M059J (cell line): Measurements from ENCODE around the gene CPNE5. TPM values are rescaled to one million over a fixed set of nuclear protein-coding genes. Genes with fewer than 3 reads are reported as not detected.

Experiments
- DNase-seq: peaks from one replicate; pipeline ENCODE4 v3.0.0-alpha.2; 2012; ENCODE audit warnings: low read depth
- total RNA-seq: library from RNA; depleted of rRNA; stranded (reverse); fragments of >200 nt; shearing (Covaris generic); gene quantifications from 2 replicates; pipeline ENCODE4 v1.2.3, GENCODE V29; 2014

CPNE5 gene
- total RNA-seq, 1 experiment from 2014 or later, result 0.02 TPM

- DNase-seq, result no peak
Measured at GRCh38 chr6:36745836-36746235, 93.4 kb downstream of the CPNE5 start.

GRCh38 chr6:36745283-36745682, 94.0 kb downstream of the CPNE5 start:
- no peak for DNase-seq

DNA sequence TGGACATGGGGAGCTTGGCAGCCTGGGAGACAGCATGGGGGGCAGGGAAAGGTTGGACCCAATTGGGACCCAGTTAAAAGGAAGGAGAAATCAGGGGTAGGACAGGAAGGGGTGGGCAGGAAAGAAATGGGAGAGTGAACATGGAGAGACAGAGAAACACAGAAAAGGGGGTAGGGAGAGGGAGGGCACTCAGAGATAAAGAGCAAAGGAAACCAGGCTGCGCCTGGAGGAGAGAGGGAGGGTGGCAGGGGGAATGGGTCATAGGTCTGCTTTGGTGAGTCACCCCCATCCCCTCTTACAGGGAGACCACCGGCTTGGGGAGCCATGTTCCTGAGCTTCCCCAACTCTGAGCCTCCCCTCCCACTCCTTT, 95.0 kb downstream of the CPNE5 start:
- no peak for DNase-seq

DNA sequence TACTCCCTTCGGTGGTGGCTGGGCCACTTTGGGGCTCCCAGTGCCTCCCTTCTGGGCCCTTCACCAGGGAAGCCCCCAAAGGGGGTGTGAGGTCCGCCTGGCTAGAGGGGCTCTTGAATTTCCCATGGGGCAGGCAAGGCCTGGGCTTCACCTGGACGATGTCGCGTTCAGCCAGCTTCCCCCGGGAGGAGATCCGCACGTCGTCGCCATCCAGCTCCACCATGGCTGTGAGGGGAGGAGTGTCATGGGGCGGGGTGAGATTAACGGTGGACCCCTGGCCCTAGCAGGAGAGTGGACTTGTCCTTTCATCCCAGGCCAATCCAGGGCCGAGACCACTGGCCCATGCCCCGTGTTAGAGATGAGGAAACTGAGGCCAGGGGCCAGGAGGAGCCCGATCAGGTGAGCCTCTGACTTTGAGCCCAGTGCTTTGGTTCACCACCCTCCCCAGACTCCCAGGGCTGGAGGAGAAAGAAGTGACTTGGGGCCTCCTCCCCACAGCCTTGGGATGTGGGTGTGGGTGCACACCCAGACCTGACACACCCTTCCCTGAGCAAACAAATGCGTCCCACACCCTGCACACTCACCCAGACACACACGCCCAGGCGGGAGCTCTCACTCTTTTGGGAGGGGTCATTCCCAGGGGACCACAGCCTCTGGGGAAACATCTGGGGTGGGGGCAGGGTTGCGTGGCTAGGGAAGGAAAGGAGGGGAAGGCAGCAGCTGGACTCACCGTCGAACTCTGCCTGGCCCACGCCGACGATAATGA, 95.5 kb downstream of the CPNE5 start:
- DNase-seq, result no peak

DNA sequence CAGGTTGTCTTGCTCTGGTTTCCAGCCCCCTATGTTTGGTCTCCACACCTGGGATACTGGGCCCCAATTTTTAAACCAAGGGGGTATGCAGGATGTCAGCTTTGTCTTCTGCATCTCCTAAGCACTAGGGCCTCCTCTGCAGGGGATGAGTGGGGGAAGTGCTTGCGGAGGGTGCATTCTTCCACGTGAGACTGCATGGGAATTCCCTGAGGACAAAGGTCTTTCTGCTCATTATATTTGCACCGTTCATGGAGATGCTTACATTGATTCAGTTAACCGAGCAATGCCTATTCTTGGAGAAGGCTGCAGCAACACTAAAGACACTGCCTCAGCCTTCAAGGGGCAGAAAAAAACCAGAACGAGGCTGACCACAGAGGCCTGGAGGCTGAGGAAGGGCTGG, 96.2 kb downstream of the CPNE5 start:
- no peak for DNase-seq

- no peak for DNase-seq
Measured at GRCh38 chr6:36742146-36742545, 97.1 kb downstream of the CPNE5 start.

- DNase-seq, result no peak
Measured at GRCh38 chr6:36740818-36741179, 98.4 kb downstream of the CPNE5 start.

DNA sequence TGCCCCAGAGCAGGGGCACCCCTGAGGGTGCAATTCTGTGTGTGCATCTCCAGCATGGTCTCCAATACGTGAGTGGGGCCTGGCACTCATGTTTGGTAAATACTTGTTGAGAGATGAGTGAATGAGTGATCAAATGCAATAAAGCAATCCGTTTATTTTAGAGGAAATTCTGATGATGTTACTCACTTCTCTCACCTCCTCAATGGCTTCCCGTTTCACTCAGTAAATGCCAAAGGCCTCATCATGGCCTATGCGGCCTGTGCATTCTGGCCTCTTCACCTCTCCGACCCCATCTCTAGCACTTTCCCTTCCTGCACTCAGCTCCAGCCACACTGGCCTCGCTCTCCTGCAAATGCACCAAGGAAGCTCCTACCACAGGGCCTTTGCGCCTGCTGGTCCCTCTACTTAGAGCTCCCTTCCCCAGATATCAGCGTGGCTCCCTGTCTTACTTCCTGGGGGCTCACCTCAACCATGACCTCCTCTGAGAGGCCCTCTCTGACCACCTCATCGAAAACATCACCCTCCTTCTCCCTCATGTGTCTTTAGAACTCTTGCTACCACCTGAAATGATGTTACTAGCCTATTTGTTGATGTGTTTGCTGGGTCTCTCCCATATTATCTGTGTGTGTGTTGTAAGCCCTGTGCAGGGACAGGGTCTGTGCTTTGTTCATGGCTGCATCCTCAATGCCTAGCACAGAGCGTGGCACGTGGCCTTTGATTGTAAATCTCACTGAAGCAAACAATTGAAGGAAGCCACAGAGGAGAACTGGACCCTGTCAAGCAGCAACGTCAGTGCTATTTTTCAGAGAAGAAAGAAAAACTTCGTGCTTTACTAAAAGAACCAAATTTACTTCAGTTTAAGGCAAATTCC, 99.1 kb downstream of the CPNE5 start:
- peak; percentile 49 for DNase-seq

- DNase-seq, result no peak
Measured at GRCh38 chr6:36738108-36738507, 101.1 kb downstream of the CPNE5 start.

DNA sequence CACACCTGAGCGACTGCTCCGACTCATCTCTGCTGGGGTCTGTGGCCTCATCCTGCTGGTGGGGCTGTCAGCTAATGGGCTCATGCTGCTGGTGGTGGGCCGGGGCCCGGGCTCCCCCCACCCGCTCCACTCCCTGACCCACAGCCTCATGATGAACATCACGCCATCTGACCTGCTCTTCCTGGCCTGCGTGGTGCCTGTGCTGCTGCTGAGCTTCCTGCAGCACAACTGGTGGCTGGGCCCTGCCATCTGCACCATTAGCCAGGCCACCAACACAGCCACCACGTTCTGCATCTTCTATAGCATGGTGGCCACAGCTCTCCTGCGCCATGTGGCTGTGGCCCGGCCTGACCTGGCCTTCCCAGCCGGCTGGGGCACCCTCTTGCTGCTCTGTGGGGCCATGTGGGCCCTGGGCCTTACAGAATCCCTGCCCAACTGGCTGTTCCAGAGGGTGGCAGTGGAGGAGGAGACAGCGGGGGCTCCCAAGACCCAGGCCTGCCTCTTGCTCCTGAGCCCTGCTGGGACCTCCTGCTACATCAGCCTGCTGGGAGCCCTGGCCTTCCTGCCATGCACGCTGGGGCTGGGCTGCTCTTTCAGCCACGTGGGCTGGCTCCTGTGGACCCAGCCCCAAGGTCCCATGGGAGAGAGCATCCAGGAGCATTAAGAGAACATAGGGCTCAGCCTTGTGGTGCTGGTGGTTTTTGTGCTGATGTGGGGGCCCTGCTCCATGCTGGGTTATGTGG, 102.0 kb downstream of the CPNE5 start:
- DNase-seq, result no peak

- DNase-seq, result peak; percentile 91
Measured at GRCh38 chr6:36735110-36736071, 103.9 kb downstream of the CPNE5 start.

- DNase-seq, result no peak
Measured at GRCh38 chr6:36734486-36735060, 104.7 kb downstream of the CPNE5 start.

DNA sequence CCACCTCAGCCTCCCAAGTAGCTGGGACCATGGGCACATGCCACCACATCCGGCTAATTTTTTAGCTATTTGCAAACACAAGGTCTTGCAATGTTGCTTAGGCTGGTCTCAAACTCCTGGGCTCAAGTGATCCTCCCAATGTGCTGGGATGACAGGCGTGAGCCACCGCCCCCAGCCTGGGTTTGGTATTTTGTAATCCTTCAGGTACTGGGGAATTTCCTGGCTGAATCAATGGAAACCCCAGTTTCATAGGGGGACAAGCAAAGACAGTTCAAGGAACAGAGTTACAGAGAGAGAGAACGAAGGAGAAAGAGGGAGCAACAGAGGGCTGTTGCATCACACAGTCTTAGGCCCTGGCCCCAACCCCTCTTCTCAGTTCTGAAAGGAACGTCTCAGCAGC, 105.9 kb downstream of the CPNE5 start:
- no peak for DNase-seq

DNA sequence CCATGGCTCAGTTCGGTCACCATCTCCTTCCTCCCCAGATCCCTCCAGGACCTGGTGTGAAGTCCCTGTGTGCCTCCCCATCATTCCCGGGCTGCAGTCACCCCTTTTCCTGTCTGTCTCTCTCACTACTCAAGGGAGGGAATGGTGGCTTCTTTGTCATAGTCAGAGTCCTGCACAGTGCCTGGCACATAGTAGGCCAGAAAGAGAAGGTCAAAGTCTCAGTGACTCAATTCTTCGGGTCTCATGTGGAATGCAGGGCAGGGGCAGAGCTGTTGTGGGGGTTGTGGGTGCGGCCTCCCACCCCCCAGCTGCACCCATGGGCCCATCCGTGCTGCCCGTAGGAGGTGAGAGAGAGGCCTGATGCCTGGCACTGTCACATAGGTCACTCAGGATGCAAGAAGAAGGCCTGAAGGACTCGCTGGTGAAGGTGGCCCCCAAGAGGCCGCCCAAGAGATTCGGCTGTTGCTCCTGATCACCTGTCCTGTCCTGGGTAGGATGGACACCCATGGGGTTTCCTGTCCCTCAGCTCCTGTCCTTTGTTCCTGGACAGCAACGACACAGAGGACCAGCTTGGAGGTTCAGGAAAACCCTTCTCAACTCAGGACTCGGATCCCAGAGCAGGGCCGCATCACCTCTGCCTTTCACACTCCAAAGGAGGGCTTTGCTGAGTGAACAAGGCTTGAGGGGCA, 107.5 kb downstream of the CPNE5 start:
- DNase-seq, result no peak

DNA sequence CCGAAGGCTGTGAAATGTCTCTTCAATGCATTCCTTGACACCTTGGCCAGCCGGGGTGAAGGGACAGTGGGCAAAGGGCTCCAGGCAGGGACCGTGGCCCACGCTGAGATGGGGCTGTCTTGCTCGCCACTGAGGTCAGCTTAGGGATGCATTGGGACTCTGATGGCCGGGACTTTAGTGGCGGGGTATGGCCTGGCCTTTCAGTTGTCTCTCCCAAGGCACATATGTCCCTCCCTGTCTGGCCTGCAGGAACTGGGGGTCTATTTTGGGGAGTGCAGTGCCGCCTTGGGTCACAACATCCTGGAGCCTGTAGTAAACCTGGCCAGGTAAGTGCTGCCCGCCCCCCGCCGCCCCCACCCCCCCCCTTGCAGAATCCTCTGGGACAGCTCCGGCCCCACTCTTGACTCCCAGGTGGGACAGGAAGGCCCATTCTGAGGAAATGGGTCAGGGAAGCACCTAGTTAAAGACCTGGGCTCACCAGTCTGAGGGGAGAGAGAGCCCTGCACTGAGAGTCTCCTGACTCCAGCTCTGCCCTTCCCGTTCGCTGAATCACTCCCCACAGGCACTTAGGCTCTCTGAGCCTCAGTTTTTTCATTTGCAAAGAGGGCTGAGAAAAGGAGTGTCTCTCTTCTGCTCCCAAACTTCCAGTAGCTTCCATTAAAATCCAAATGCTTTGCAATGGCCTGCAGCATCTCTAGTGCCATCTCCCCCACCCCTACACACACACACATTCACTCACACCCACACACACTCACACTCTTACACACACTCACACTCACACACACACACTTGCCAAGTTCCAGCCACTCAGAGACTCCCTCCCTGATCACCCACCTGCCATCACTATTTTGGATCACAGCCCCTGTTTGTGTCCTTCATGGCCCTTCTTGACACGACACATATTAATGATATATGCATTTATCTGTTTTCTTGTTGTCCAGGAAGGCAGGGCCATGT, 108.5 kb downstream of the CPNE5 start:
- DNase-seq, result no peak

DNA sequence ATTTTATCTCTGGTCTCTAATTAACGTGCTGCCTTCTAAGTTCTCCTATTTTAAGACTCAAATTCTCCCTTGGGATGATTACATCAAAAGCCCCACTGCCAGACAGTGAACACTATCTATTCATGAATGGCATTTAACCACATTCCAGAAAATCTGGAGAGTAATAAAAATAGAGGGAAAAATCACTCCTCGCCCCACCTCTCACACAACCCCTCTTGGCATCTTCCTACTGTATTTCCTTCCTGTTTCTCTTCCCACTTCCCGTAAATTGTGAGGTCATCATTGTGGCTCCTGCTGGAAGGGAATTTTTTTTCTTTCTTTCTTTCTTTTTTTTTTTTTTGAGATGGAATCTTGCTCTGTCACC, 110.1 kb downstream of the CPNE5 start:
- no peak for DNase-seq

- no peak for DNase-seq
Measured at GRCh38 chr6:36728289-36729160, 110.7 kb downstream of the CPNE5 start.

- peak; percentile 59 for DNase-seq
Measured at GRCh38 chr6:36727505-36728021, 111.7 kb downstream of the CPNE5 start.
